Karpas-422 (cell line): Measurements from ENCODE around the gene SLC45A3. TPM values are rescaled to one million over a fixed set of nuclear protein-coding genes. Genes with fewer than 3 reads are reported as not detected.

Experiments
- DNase-seq: peaks from one replicate; pipeline ENCODE4 v3.0.0-alpha.2; 2015
- H2AFZ ChIP-seq: fragments of 200-600 bp; sonication (generic); 2 replicates; pipeline ENCODE4 v1.6.1; 2014; ENCODE audit warnings: antibody characterized with exemption, low read length, mixed read lengths
- H3K27ac ChIP-seq: fragments of 200-600 bp; sonication (generic); 2 replicates; pipeline ENCODE4 v1.5.1; 2014; ENCODE audit warnings: mild to moderate bottlenecking, low read length, moderate library complexity
- H3K27me3 ChIP-seq: fragments of 200-600 bp; sonication (generic); 2 replicates; pipeline ENCODE4 v1.6.1; 2014; ENCODE audit warnings: low read length, mixed read lengths
- H3K36me3 ChIP-seq: fragments of 200-600 bp; sonication (generic); 2 replicates; pipeline ENCODE4 v1.6.1; 2014; ENCODE audit warnings: low read length, mixed read lengths; ENCODE audit not compliant: insufficient read depth
- H3K4me1 ChIP-seq: fragments of 200-600 bp; sonication (generic); 2 replicates; pipeline ENCODE4 v1.6.1; 2014; ENCODE audit warnings: mild to moderate bottlenecking, low read length, mixed read lengths
- H3K4me2 ChIP-seq: fragments of 200-600 bp; sonication (generic); 2 replicates; pipeline ENCODE4 v1.6.1; 2014; ENCODE audit warnings: low read length, low read depth, mild to moderate bottlenecking; ENCODE audit not compliant: poor library complexity, severe bottlenecking
- H3K4me3 ChIP-seq: fragments of 200-600 bp; sonication (generic); 2 replicates; pipeline ENCODE4 v1.5.1; 2014; ENCODE audit warnings: mild to moderate bottlenecking, antibody characterized with exemption, low read length, mixed read lengths
- H3K79me2 ChIP-seq: fragments of 200-600 bp; sonication (generic); 2 replicates; pipeline ENCODE4 v1.6.1; 2014; ENCODE audit warnings: mild to moderate bottlenecking, low read length, mixed read lengths
- H3K9ac ChIP-seq: fragments of 200-600 bp; sonication (generic); 2 replicates; pipeline ENCODE4 v1.6.0; 2014; ENCODE audit warnings: low read length
- H3K9me2 ChIP-seq: fragments of 200-600 bp; sonication (generic), shearing (Covaris generic); replicated peaks from 2 replicates; pipeline ENCODE4 v1.6.0; 2014; ENCODE audit warnings: mild to moderate bottlenecking, low read length, moderate library complexity; ENCODE audit not compliant: insufficient read depth
- H3K9me3 ChIP-seq: fragments of 300-700, 200-600 bp; sonication (generic); 2 replicates; pipeline ENCODE4 v1.6.1; 2014; ENCODE audit warnings: low read length, mixed read lengths
- H4K20me1 ChIP-seq: fragments of 200-600 bp; sonication (generic); 2 replicates; pipeline ENCODE4 v1.6.1; 2014; ENCODE audit warnings: mild to moderate bottlenecking, antibody characterized with exemption, low read length, low read depth; ENCODE audit not compliant: insufficient read depth
- total RNA-seq: library from RNA; depleted of rRNA; stranded (reverse); fragments of >200 nt; shearing (Covaris generic); gene quantifications from 2 replicates; pipeline ENCODE4 v1.2.3, GENCODE V29; 2014; ENCODE audit warnings: low replicate concordance

The SLC45A3 gene
- total RNA-seq, 1 experiment from 2014 or later: not detected

GRCh38 chr1:205676597-205676996 lies 3.7 kb downstream of the SLC45A3 start:
- no peak overlapping the region for H2AFZ ChIP-seq
- no peak overlapping the region for H3K27ac ChIP-seq
- no peak overlapping the region for H3K9ac ChIP-seq
- no peaks in the 10 kb centered on the region for H3K9me2 ChIP-seq
- H3K4me2 ChIP-seq: no peak overlapping the region
- H3K27me3 ChIP-seq: no peaks in the 10 kb centered on the region
- peaks cover 4% of the 10 kb centered on the region for H3K4me1 ChIP-seq
- H4K20me1 ChIP-seq: 0 out of 2 replicates have a peak, but pooled peaks cover 3% of the 10 kb centered on the region
- H3K36me3 ChIP-seq: no peaks in the 10 kb centered on the region
- no peak for DNase-seq
- no peaks in the 10 kb centered on the region for H3K79me2 ChIP-seq
- H3K9me3 ChIP-seq: no peaks in the 10 kb centered on the region
- no peak overlapping the region for H3K4me3 ChIP-seq

- Histone ChIP-seq H3K27me3 (no peaks in the 10 kb centered on the region), H3K27ac (no peak overlapping the region), H3K4me2 (no peak overlapping the region), H3K9ac (no peak overlapping the region), H3K4me3 (no peak overlapping the region), H3K36me3 (no peaks in the 10 kb centered on the region), H3K9me3 (no peaks in the 10 kb centered on the region), H3K4me1 (peaks cover 4% of the 10 kb centered on the region), H3K79me2 (no peaks in the 10 kb centered on the region), H4K20me1 (0 out of 2 replicates have a peak, but pooled peaks cover 3% of the 10 kb centered on the region), H2AFZ (no peak overlapping the region), H3K9me2 (no peaks in the 10 kb centered on the region)
- DNase-seq: no peak
Measured at GRCh38 chr1:205676002-205676401, 4.3 kb downstream of the SLC45A3 start.

GRCh38 chr1:205675247-205675646 lies 5.1 kb downstream of the SLC45A3 start:
- Histone ChIP-seq H3K36me3 (no peaks in the 10 kb centered on the region), H3K27ac (no peak overlapping the region), H3K4me3 (no peak overlapping the region), H3K79me2 (no peaks in the 10 kb centered on the region), H2AFZ (no peak overlapping the region), H3K9me3 (no peaks in the 10 kb centered on the region), H3K27me3 (no peaks in the 10 kb centered on the region), H3K4me1 (peaks cover 4% of the 10 kb centered on the region), H3K9me2 (no peaks in the 10 kb centered on the region), H3K9ac (no peak overlapping the region), H3K4me2 (no peak overlapping the region), H4K20me1 (0 out of 2 replicates have a peak, but pooled peaks cover 3% of the 10 kb centered on the region)
- DNase-seq: no peak

GRCh38 chr1:205672970-205673369 lies 7.3 kb downstream of the SLC45A3 start:
- Histone ChIP-seq H2AFZ (no peak overlapping the region), H3K9me3 (no peaks in the 10 kb centered on the region), H3K36me3 (no peaks in the 10 kb centered on the region), H3K9ac (no peak overlapping the region), H3K9me2 (no peaks in the 10 kb centered on the region), H3K27me3 (no peaks in the 10 kb centered on the region), H3K4me2 (no peak overlapping the region), H3K79me2 (no peaks in the 10 kb centered on the region), H4K20me1 (no peaks in the 10 kb centered on the region), H3K27ac (no peak overlapping the region), H3K4me3 (no peak overlapping the region), H3K4me1 (peaks cover 12% of the 10 kb centered on the region)
- no peak for DNase-seq

GRCh38 chr1:205672395-205672889 lies 7.9 kb downstream of the SLC45A3 start:
- Histone ChIP-seq H3K4me3 (no peak overlapping the region), H2AFZ (no peak overlapping the region), H3K36me3 (no peaks in the 10 kb centered on the region), H3K79me2 (no peaks in the 10 kb centered on the region), H3K4me2 (no peak overlapping the region), H3K4me1 (peaks cover 12% of the 10 kb centered on the region), H3K27me3 (no peaks in the 10 kb centered on the region), H3K9me3 (no peaks in the 10 kb centered on the region), H3K9ac (no peak overlapping the region), H4K20me1 (no peaks in the 10 kb centered on the region), H3K9me2 (no peaks in the 10 kb centered on the region), H3K27ac (no peak overlapping the region)
- DNase-seq: no peak

- no peak for DNase-seq
- no peak overlapping the region for H3K27ac ChIP-seq
- H3K4me2 ChIP-seq: no peak overlapping the region
- no peak overlapping the region for H2AFZ ChIP-seq
- no peaks in the 10 kb centered on the region for H3K79me2 ChIP-seq
- no peaks in the 10 kb centered on the region for H3K9me2 ChIP-seq
- peaks cover 12% of the 10 kb centered on the region for H3K4me1 ChIP-seq
- H3K27me3 ChIP-seq: no peaks in the 10 kb centered on the region
- no peaks in the 10 kb centered on the region for H3K36me3 ChIP-seq
- H3K4me3 ChIP-seq: no peak overlapping the region
- H3K9ac ChIP-seq: no peak overlapping the region
- no peaks in the 10 kb centered on the region for H4K20me1 ChIP-seq
- H3K9me3 ChIP-seq: no peaks in the 10 kb centered on the region
Measured at GRCh38 chr1:205670611-205671430, 9.5 kb downstream of the SLC45A3 start.

- Histone ChIP-seq H3K9me2 (no peaks in the 10 kb centered on the region), H3K9ac (no peak overlapping the region), H3K4me2 (no peak overlapping the region), H3K27ac (no peak overlapping the region), H3K9me3 (no peaks in the 10 kb centered on the region), H3K36me3 (no peaks in the 10 kb centered on the region), H3K4me1 (peaks cover 12% of the 10 kb centered on the region), H2AFZ (no peak overlapping the region), H3K4me3 (no peak overlapping the region), H4K20me1 (no peaks in the 10 kb centered on the region), H3K79me2 (no peaks in the 10 kb centered on the region), H3K27me3 (no peaks in the 10 kb centered on the region)
- DNase-seq: no peak
Measured at GRCh38 chr1:205670150-205670446, 10.2 kb downstream of the SLC45A3 start.

GRCh38 chr1:205669341-205670149 lies 10.8 kb downstream of the SLC45A3 start:
- Histone ChIP-seq H3K9ac (no peak overlapping the region), H3K79me2 (no peaks in the 10 kb centered on the region), H3K9me3 (no peaks in the 10 kb centered on the region), H3K27me3 (no peaks in the 10 kb centered on the region), H3K4me3 (no peak overlapping the region), H3K9me2 (no peaks in the 10 kb centered on the region), H3K36me3 (no peaks in the 10 kb centered on the region), H2AFZ (no peak overlapping the region), H4K20me1 (no peaks in the 10 kb centered on the region), H3K4me2 (no peak overlapping the region), H3K27ac (no peak overlapping the region), H3K4me1 (peaks cover 12% of the 10 kb centered on the region)
- no peak for DNase-seq
